Measurements from ENCODE around the gene OR12D1.

- TF ChIP-seq SREBF2 (IDR thresholded peaks at IDR 0.05) = no peak
- no peak for TF ChIP-seq CTCF (IDR thresholded peaks at IDR 0.05)
- TF ChIP-seq PBX3 (IDR thresholded peaks at IDR 0.05) = no peak
- no peak for TF ChIP-seq NPAS2 (CRISPR knock-in tag; IDR thresholded peaks at IDR 0.05; ENCODE audit: borderline replicate concordance)
- no peak for TF ChIP-seq USF2 (IDR thresholded peaks at IDR 0.05)
- TF ChIP-seq POLR2A (IDR thresholded peaks at IDR 0.05; ENCODE audit: low read length) = no peak
- TF ChIP-seq MAX (IDR thresholded peaks at IDR 0.05) = no peak
- no peak for TF ChIP-seq TP53 (CRISPR knock-in tag; IDR thresholded peaks at IDR 0.05)
- TF ChIP-seq CHD4 (IDR thresholded peaks at IDR 0.05; ENCODE audit: borderline replicate concordance) = no peak
- TF ChIP-seq SMC3 (IDR thresholded peaks at IDR 0.05) = no peak
- no peak for TF ChIP-seq RARB (CRISPR knock-in tag; IDR thresholded peaks at IDR 0.05)
- TF ChIP-seq ESRRA (IDR thresholded peaks at IDR 0.05; ENCODE audit: borderline replicate concordance, low read length) = no peak
These were observed 9.4 kb downstream of the OR12D1 start for GRCh38 chr6:29424168-29424567.
